Mononuclear cell (primary cell): ENCODE measurements around the gene TMEM141. TPM values are rescaled to one million over a fixed set of nuclear protein-coding genes. Genes with fewer than 3 reads are reported as not detected.
"Not testable (repeated sequence)": the region's sequence is repeated elsewhere in the genome, so short reads cannot be mapped to it uniquely, and the experiment has no call there.

Experiments used
- H3K27me3 ChIP-seq: 2 replicates; pipeline ENCODE4 v1.6.0; 2011; ENCODE audit warnings: low read length, control low read depth; ENCODE audit not compliant: insufficient read depth
- H3K4me1 ChIP-seq: 2 replicates; pipeline ENCODE4 v1.5.1; 2011; ENCODE audit warnings: mild to moderate bottlenecking, low read length, control low read depth; ENCODE audit not compliant: insufficient read depth
- H3K4me3 ChIP-seq: 2 replicates; pipeline ENCODE4 v1.5.1; 2011; ENCODE audit warnings: mild to moderate bottlenecking, low read length, moderate library complexity
- H3K9me3 ChIP-seq: 2 replicates; pipeline ENCODE4 v1.5.1; 2011; ENCODE audit warnings: low read depth, mild to moderate bottlenecking, control low read depth, low read length
- total RNA-seq: library from RNA; depleted of rRNA; stranded (reverse); fragments of >200 nt; gene quantifications from one replicate; pipeline ENCODE4 v1.2.3, GENCODE V29; 2012

TMEM141 gene
- total RNA-seq, 1 donor: 16.1 TPM

DNA sequence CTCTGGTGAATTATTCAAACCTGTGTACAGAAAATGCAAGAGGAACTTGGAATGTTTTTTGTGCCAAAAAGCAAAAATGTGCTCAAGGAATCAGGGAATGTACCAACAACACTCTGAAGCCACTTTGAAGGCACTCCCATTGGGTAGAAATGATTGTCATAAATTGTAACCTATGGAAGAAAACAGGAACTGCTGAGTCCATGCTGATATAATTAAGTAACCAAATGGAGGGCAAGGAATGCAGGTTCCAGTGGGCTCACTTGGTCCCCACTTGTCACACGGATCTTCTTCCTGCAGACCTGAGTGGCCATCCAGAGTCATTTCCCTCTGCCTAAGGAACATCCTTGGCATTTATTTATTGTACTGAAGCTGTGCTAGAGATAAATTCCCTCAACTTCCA is 39.9 kb upstream of the TMEM141 start:
- H3K9me3 ChIP-seq: peaks cover 16% of the 10 kb centered on the region
- H3K27me3 ChIP-seq: no peaks in the 10 kb centered on the region
- H3K4me1 ChIP-seq: peaks cover 5% of the 10 kb centered on the region
- H3K4me3 ChIP-seq: no peak overlapping the region

DNA sequence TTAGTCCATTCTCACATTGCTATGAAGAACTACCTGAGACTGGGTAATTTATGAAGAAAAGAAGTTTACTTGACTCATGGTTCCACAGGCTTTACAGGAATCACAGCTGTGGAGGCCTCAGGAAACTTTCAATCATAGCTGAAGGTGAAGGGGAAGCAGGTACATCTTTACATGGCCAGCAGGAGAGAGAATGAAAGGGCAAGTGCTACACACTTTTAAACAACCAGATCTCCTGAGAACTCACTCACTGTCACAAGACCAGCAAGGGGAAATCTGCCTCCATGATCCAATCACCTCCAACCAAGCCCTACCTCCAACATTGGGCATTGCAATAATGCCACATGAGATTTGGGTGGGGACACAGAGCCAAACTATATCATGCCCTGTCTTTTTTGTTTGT is 39.3 kb upstream of the TMEM141 start:
- Histone ChIP-seq H3K9me3 (peaks cover 16% of the 10 kb centered on the region), H3K27me3 (no peaks in the 10 kb centered on the region), H3K4me3 (no peak overlapping the region), H3K4me1 (peaks cover 5% of the 10 kb centered on the region)

DNA sequence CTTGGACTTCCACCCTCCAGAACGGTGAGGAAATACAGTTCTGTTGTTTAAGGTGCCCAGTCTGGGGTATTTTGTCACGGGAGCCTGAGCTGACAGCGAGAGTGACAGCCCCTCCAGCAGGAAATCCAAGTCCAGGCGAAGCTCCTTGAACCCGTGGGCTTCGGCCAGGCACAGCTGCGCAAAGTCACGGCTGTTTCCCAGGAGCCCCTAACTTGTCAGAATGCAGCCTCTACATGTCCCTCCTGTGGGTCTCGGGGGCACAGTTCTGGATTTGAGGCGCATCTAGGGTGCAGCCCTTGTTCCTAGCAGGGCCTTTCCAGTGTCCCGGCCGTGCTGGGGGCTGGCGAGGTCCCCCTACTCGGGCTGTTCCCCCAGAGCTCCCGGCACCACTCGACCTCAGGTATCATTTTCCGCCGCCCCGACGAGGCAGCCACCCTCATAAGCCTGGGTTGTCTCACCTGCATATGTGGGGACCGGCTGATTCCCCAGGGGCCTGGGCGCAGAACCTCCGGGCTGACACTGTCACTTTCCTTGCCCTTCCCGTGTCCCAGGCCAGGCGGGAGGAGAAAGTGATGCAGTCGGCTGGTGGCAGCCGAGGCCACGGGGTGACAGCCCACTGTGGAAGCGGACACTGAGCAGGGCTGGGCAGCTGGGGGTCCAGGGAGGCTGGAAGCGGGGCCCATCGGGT is 37.6 kb upstream of the TMEM141 start:
- Histone ChIP-seq H3K9me3 (peaks cover 16% of the 10 kb centered on the region), H3K4me1 (peaks cover 12% of the 10 kb centered on the region), H3K27me3 (no peaks in the 10 kb centered on the region), H3K4me3 (no peak overlapping the region)

DNA sequence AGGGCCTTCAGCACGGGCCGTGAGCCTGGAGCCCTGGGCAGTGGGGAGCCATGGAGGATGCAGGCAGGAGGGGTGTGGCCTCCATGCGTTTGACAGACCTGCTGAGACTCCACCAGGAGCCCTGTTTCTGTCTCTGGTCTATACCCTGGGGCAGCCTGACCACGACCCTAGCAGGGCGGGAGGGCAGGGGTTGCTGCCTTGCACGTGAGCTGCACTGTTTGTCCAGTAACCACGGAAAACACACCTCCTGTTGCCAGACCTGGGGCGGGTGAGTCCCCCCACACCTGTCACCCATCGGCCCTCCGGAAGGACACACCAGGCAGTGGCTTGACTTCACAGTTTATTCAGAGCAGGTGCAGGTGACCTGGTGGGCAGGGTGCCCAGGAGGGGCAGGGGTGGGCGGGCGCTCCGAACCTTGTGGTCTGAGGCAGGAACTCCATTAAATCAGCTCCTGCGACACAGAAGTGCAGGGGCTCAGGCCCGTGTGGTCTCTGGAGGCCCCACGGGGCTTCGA is 37.0 kb upstream of the TMEM141 start:
- Histone ChIP-seq H3K9me3 (peaks cover 16% of the 10 kb centered on the region), H3K4me3 (no peak overlapping the region), H3K4me1 (peaks cover 12% of the 10 kb centered on the region), H3K27me3 (no peaks in the 10 kb centered on the region)

DNA sequence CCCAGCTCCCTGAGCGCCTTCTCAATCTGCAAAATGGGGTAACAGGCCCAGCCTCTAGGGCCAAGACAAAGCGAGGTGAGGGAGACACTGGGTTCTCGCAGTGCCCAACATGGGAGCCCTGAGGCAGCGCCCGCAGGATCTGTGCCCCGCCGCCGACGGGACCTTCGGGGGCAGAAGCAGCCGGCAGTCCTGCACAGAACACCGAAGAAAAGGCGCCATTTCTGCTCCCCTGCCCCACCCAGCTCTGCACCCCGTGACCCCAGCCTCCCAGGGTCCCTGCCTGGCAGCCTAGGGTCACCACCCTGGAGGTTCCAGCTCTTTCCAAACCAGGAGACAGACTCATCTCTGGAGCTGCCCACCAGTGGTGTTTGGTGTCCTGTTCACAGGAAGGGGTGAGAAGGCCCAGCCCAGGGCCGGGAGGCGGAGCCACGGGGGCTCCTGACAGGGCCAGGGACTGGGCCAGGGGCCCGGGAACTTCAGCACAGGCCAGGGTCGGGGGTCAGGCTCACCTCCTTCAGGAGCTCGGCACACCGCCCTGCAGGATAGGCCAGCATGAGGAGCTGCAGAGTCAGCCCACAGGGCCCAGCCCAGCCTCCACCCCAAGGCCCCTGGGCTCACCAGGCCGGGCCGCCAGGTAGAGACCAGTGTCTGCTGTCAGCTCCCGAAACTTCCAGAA is 36.4 kb upstream of the TMEM141 start:
- no peak overlapping the region for H3K4me3 ChIP-seq
- H3K27me3 ChIP-seq: no peaks in the 10 kb centered on the region
- H3K4me1 ChIP-seq: peaks cover 7% of the 10 kb centered on the region
- peaks cover 16% of the 10 kb centered on the region for H3K9me3 ChIP-seq

DNA sequence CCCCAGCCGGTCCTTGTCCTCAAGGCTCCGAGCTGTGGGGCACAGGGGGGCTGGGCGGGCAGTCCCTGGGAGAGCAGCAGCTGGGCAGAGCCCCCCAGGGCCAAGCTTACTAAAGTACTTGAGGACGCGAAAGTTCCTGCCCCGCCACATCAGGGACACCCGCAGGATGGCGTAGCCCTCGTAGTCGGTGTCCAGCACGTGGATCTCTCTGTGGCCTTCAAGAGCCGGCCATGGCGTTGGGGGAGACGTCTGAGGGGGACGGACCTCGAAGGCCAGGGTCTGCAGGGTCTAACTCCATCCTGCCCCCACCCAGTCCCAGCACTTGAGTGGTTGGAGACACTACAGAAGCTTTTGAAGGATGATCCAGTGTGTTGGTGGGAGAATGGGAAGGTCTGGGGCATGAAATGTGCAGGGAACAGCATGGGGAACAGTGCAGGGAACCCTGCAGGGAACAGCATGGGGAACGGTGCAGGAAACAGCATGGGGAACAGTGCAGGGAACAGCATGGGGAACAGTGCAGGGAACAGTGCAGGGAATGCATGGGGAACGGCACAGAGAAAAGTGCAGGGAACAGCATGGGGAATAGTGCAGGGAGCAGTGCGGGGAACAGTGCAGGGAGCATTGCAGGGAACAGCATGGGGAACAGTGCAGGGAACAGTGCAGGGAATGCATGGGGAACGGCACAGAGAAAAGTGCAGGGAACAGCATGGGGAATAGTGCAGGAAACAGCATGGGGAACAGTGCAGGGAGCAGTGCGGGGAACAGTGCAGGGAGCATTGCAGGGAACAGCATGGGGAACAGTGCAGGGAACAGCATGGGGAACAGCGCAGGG is 35.6 kb upstream of the TMEM141 start:
- not testable (repeated sequence) for H3K4me1 ChIP-seq, H3K27me3 ChIP-seq, H3K4me3 ChIP-seq
- H3K9me3 ChIP-seq: peaks cover 16% of the 10 kb centered on the region

DNA sequence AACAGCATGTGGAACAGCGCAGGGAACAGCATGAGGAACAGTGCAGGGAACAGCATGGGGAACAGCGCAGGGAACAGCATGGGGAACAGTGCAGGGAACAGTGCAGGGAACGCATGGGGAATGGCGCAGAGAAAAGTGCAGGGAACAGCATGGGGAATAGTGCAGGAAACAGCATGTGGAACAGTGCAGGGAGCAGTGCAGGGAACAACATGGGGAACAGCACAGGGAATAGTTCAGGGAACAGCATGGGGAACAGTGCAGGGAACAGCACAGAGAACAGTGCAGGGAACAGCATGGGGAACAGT is 35.1 kb upstream of the TMEM141 start:
- Histone ChIP-seq H3K4me1 (peaks cover 7% of the 10 kb centered on the region), H3K4me3 (no peak overlapping the region), H3K9me3 (peaks cover 16% of the 10 kb centered on the region), H3K27me3 (no peaks in the 10 kb centered on the region)

DNA sequence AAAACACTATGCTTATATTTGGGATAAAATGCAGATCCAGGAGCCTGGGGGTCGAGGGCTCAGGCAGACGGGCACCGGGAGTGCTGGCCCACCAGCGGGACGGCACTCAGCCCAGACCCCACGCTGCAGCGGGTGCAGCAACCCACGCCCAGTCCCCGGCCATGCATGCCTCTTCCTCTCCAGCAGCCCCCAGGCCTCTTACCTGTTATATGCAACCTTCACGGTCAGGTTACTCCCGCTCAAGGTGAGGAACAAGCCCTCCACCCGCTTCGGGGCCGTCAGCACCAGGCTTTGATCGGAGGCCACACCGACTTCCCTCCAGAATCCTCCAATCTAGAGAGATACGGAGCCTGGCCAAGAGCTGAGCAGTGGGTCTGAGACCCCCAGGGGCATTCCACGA is 34.3 kb upstream of the TMEM141 start:
- Histone ChIP-seq H3K4me3 (no peak overlapping the region), H3K9me3 (peaks cover 9% of the 10 kb centered on the region), H3K27me3 (no peaks in the 10 kb centered on the region)

DNA sequence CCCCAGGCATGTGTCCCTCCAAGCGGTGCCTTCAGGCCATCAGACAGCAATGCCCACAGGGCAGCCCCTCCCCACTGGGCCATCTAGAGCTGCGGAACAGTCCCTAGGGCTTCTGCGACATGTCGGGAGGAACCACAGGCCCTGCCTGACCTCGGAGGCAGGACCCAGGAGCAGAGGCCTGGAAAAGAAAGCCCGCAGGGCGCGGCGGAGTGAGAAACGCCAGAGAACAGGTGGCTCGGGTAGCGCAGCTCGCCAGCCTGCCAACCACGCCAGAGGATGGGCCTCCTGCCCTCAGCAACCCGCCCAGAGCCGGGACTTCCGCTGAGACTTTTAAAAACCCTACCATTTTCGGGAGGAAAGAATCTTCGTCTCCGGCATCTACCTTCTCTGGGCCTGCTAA is 33.8 kb upstream of the TMEM141 start:
- peaks cover 4% of the 10 kb centered on the region for H3K9me3 ChIP-seq
- H3K4me3 ChIP-seq: no peak overlapping the region
- H3K27me3 ChIP-seq: no peaks in the 10 kb centered on the region
- H3K4me1 ChIP-seq: peaks cover 7% of the 10 kb centered on the region

More for the DNA sequence above, 34.3 kb upstream of the TMEM141 start:
- H3K4me1 ChIP-seq: peaks cover 7% of the 10 kb centered on the region

DNA sequence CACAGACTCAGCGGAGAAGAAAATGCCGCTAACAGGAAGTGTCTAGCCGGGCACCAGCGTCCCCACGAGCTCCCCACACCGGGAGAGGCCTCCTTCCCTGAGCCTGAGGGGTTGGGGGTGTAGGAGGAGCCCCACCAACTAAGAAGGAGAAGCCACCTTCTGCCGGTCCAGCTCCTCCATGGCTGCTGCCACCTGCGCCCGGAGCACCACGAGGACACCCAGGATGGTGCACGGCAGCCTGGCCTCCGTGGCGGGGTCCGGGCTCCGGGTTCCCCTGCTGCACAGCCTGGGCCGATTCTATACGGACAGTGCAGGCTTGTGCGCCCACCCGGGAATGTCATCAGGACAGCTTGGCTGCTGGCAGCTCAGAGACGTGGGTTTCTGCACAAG is 33.4 kb upstream of the TMEM141 start:
- H3K9me3 ChIP-seq: no peaks in the 10 kb centered on the region
- no peaks in the 10 kb centered on the region for H3K27me3 ChIP-seq
- H3K4me1 ChIP-seq: peaks cover 7% of the 10 kb centered on the region
- H3K4me3 ChIP-seq: no peak overlapping the region

DNA sequence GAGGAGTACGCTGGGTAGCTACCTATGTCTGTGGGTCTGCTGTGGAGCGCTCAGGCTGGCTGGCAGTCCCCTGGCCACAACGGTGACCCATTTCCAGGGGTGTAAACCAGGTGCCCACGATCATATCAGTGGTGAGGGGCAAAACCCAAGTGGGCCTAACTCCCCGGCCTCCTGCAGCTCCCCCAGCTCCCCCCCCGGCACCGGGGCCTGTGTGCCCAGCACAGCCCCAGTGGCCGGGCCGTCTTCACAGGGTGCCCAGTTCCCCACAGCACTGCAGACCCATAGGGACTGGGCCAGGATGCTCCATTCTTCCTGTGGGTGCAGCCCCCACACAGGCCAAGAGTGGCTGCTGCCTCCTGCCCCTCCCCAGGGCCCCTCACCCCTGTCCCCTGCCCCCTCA is 32.1 kb upstream of the TMEM141 start:
- Histone ChIP-seq H3K27me3 (no peaks in the 10 kb centered on the region), H3K9me3 (no peaks in the 10 kb centered on the region), H3K4me3 (no peak overlapping the region), H3K4me1 (peaks cover 7% of the 10 kb centered on the region)

DNA sequence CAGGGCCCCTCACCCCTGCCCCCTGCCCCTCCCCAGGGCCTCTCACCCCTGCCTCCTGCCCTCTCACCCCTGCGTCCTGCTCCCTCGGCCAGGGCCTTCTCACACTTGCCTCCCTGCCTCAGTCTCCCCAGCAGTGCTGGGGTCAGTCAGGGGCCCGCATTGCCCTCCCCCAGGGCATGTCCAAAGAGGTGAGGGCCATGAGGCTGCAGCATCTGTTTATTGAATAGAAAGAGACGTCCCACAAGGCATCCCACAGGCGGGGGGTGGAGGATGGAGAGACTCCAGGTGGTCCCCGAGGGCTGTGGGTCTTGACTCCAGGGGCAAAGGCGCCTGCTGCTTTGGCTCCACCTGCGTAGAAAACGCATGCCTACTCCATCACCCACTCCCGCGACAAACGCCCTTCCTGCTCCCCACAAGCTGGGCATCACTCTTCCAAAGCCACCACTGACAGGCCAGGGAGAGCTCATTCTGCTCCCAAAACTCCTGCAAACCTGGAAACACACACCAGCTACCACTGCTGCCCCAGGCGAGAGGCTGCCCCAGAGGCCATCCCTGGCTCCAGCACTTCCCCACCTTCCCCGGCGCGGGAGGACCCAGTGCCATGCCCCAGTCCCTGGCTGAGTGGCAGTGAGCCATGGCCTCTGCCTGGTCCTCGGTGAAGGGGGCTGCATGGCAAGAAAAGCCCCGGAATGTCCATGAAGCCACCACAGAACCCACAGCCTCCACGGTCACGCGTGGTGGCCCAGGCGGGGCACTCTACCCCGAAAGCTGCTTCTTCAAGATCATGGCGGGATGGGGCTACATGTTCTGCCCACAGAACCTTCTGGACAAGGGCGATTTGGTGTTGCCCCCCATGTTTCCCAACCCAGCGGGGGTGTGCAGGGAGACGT is 31.5 kb upstream of the TMEM141 start:
- H3K4me3 ChIP-seq: no peak overlapping the region
- no peaks in the 10 kb centered on the region for H3K9me3 ChIP-seq
- peaks cover 7% of the 10 kb centered on the region for H3K4me1 ChIP-seq
- H3K27me3 ChIP-seq: no peaks in the 10 kb centered on the region

DNA sequence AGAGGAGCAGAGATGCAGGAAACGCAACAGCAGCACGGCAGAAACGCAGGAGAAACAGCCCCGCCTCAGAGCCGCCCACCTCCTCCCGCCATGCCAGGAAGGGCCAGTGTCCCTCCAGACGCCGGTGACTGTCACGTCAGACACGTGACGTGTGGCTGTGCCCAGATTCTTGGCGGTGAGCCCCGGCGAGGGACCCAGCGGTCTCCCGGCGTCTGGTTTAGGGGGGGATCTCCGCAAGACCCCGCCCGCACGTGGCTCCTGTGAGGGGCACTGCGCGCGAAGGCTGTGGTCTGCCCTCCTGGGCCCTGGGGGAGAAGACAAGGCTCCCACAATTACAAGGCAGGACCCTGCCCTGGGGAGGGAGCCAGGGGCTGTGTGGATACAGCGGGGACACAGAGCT is 30.7 kb upstream of the TMEM141 start:
- Histone ChIP-seq H3K27me3 (no peaks in the 10 kb centered on the region), H3K9me3 (no peaks in the 10 kb centered on the region), H3K4me3 (no peak overlapping the region), H3K4me1 (peaks cover 7% of the 10 kb centered on the region)

DNA sequence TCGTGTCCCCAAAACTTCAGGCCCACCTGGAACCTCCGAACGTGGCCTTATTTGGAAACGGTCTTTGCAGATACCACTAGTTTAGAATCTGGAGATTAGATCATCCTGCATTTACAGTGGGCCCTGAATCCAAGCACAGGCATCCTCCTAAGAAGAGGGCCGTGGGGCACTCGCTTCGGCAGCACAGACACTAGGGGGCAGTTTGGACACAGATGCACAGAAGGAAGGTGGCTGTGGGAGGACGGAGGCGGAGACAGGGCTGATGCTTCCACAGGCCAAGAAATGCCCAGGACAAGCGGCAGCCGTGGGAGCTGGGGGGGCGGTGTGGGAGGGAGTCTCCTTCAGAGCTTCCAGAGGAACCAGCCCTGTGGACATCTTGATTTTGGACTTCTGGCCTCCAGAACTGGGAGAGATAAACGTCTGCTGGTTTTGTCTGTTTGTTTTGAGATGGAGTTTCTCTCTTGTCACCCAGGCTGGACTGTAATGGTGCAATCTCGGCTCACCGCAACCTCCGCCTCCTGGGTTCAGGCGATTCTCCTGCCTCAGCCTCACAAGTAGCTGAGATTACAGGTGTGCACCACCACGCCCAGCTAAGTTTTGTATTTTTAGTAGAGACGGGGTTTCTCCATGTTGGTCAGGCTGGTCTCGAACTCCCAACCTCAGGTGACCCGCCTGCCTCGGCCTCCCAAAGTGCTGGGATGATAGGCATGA is 30.2 kb upstream of the TMEM141 start:
- not testable (repeated sequence) for H3K4me3 ChIP-seq, H3K9me3 ChIP-seq, H3K27me3 ChIP-seq, H3K4me1 ChIP-seq
